ENCODE results near the gene UGGT1. TPM values are rescaled to one million over a fixed set of nuclear protein-coding genes. Genes with fewer than 3 reads are reported as not detected.

The UGGT1 gene
- total RNA-seq, 1 experiment from 2014 or later, result 55.9 TPM

- no peak for TF ChIP-seq CTCF (conservative IDR thresholded peaks at IDR 0.05)
- H3K27ac ChIP-seq (ENCODE audit: insufficient read length, low read depth, low read length), result no peak overlapping the region
- no peak overlapping the region for H3K23ac ChIP-seq (ENCODE audit: insufficient read length, low read depth, low read length)
- H3K79me2 ChIP-seq (ENCODE audit: insufficient read depth, low read length), result no peaks in the 10 kb centered on the region
- Mint-ChIP-seq H3K36me3 (ENCODE audit: insufficient read depth in 1 of 3, low read depth in 3 of 3) (0 out of 7 replicates have a peak, but pooled peaks cover 0 to 6% (median 0%) of the 10 kb centered on the region in 3 experiments), H3K4me1 (peaks cover 5 to 10% of the 10 kb centered on the region in 2 experiments; a peak in 3 of 4 replicates), H3K27me3 (ENCODE audit: low read depth) (no peaks in the 10 kb centered on the region), H3K27ac (no peak overlapping the region), H3K4me3 (no peak overlapping the region), H3K9me3 (no peaks in the 10 kb centered on the region)
- no peak overlapping the region for H3K56ac ChIP-seq (ENCODE audit: insufficient read length, low read depth, low read length)
- H4K8ac ChIP-seq (replicated peaks; ENCODE audit: insufficient read length, low read depth, low read length), result no peak overlapping the region
- H2BK15ac ChIP-seq (ENCODE audit: low read depth, low read length), result no peak overlapping the region
- no peak overlapping the region for H2AFZ ChIP-seq (ENCODE audit: low read length)
- no peaks in the 10 kb centered on the region for H3K4me1 ChIP-seq (ENCODE audit: insufficient read depth, low read length)
- no peak overlapping the region for H4K91ac ChIP-seq (ENCODE audit: insufficient read length, low read depth, low read length)
- no peak overlapping the region for H2AK5ac ChIP-seq (ENCODE audit: insufficient read length, low read length)
- no peak overlapping the region for H3K14ac ChIP-seq (ENCODE audit: insufficient read depth, low read length)
- H3K4ac ChIP-seq (ENCODE audit: low read depth, low read length), result no peak overlapping the region
- H3K23me2 ChIP-seq (ENCODE audit: insufficient read length, low read depth, low read length, poor library complexity, severe bottlenecking), result no peaks in the 10 kb centered on the region
- no peaks in the 10 kb centered on the region for H4K20me1 ChIP-seq (ENCODE audit: control insufficient read depth, insufficient read depth, insufficient read length)
- H3K9me3 ChIP-seq (ENCODE audit: control insufficient read depth, low read depth, low read length), result no peaks in the 10 kb centered on the region
- no peak overlapping the region for H2BK120ac ChIP-seq (ENCODE audit: low read depth, low read length, poor library complexity, severe bottlenecking)
- no peak overlapping the region for H3K4me2 ChIP-seq (ENCODE audit: insufficient read depth, insufficient read length, low read length)
- no peak overlapping the region for H4K5ac ChIP-seq (ENCODE audit: insufficient read length, low read depth, low read length)
- no peaks in the 10 kb centered on the region for H3K27me3 ChIP-seq (ENCODE audit: insufficient read depth, low read length)
- no peak overlapping the region for H2BK20ac ChIP-seq (ENCODE audit: low read depth, low read length, poor library complexity, severe bottlenecking)
- H3T11ph ChIP-seq (ENCODE audit: low read length), result no peak overlapping the region
- no peak for DNase-seq
- WGBS (ENCODE audit: extremely low coverage, insufficient read length, low lambda C conversion rate), result no CpG with 5 or more reads among the region's 3 CpGs
- H2BK12ac ChIP-seq (ENCODE audit: insufficient read length, low read depth, low read length), result no peak overlapping the region
- no peak overlapping the region for H3K18ac ChIP-seq (ENCODE audit: insufficient read length, low read depth, low read length)
- no peaks in the 10 kb centered on the region for H3K79me1 ChIP-seq (ENCODE audit: insufficient read depth, low read depth, low read length, poor library complexity, severe bottlenecking)
- H2BK5ac ChIP-seq (ENCODE audit: insufficient read length, low read length), result no peak overlapping the region
- H3K9ac ChIP-seq (ENCODE audit: extremely low read depth, insufficient read length, low read length), result no peak overlapping the region
Observed at GRCh38 chr2:128198656-128199055, 107.7 kb downstream of the UGGT1 start.

Measured in H9 (cell line).